ENCODE data around the gene SNCAIP.

SNCAIP gene

GRCh38 chr5:122430319-122430586 is 118.2 kb downstream of the SNCAIP start:
- no peak for DNase-seq

GRCh38 chr5:122431298-122431697 is 119.3 kb downstream of the SNCAIP start:
- DNase-seq, result no peak

GRCh38 chr5:122434205-122434970 is 122.4 kb downstream of the SNCAIP start:
- DNase-seq, result no peak

GRCh38 chr5:122435234-122435633 is 123.2 kb downstream of the SNCAIP start:
- DNase-seq, result no peak

GRCh38 chr5:122435761-122436160 is 123.7 kb downstream of the SNCAIP start:
- no peak for DNase-seq

GRCh38 chr5:122436615-122437014 is 124.6 kb downstream of the SNCAIP start:
- no peak for DNase-seq

GRCh38 chr5:122439645-122440044 is 127.6 kb downstream of the SNCAIP start:
- DNase-seq, result no peak

- no peak for DNase-seq
These were observed 130.9 kb downstream of the SNCAIP start for GRCh38 chr5:122442938-122443337.

- DNase-seq, result no peak
These were observed 132.4 kb downstream of the SNCAIP start for GRCh38 chr5:122444411-122444810.

- no peak for DNase-seq
These were observed 133.0 kb downstream of the SNCAIP start for GRCh38 chr5:122445070-122445469.

GRCh38 chr5:122447072-122447471 is 135.0 kb downstream of the SNCAIP start:
- no peak for DNase-seq

GRCh38 chr5:122447879-122448278 is 135.8 kb downstream of the SNCAIP start:
- DNase-seq, result no peak

GRCh38 chr5:122454541-122454940 is 142.5 kb downstream of the SNCAIP start:
- no peak for DNase-seq

GRCh38 chr5:122455939-122456338 is 143.9 kb downstream of the SNCAIP start:
- DNase-seq, result no peak

GRCh38 chr5:122457178-122457826 is 145.3 kb downstream of the SNCAIP start:
- DNase-seq, result no peak

- no peak for DNase-seq
These were observed 146.3 kb downstream of the SNCAIP start for GRCh38 chr5:122458278-122458872.

GRCh38 chr5:122462486-122462885 is 150.4 kb downstream of the SNCAIP start:
- no peak for DNase-seq

GRCh38 chr5:122463221-122463620 is 151.2 kb downstream of the SNCAIP start:
- DNase-seq, result no peak

- DNase-seq, result no peak
These were observed 152.2 kb downstream of the SNCAIP start for GRCh38 chr5:122464191-122464590.

GRCh38 chr5:122465031-122465577 is 153.1 kb downstream of the SNCAIP start:
- no peak for DNase-seq

- no peak for DNase-seq
These were observed 154.0 kb downstream of the SNCAIP start for GRCh38 chr5:122465994-122466393.

- no peak for DNase-seq
These were observed 156.5 kb downstream of the SNCAIP start for GRCh38 chr5:122468351-122469116.

- no peak for DNase-seq
These were observed 157.4 kb downstream of the SNCAIP start for GRCh38 chr5:122469384-122469919.
